AG08395 (cell line): ENCODE results near the gene C20orf204.
A peak's percentile ranks its signal among the peaks of the same experiment; 100 is the strongest.
"Not testable (repeated sequence)": the region's sequence is repeated elsewhere in the genome, so short reads cannot be mapped to it uniquely, and the experiment has no call there.

Experiments used
- DNase-seq: peaks from one replicate; pipeline ENCODE4 v3.0.0; 2012; ENCODE audit warnings: mixed read lengths, low spot score

The C20orf204 gene

GRCh38 chr20:64035933-64036345 is at the start of gene C20orf204:
TSS of gene C20orf204 (plus strand) at chr20:64036182. CDS start at chr20:64036324, 142 bp downstream.
- no peak for DNase-seq

GRCh38 chr20:64000906-64001305 is 35.1 kb upstream of the C20orf204 start:
- no peak for DNase-seq

GRCh38 chr20:64001607-64002011 is 34.4 kb upstream of the C20orf204 start:
- DNase-seq = no peak

GRCh38 chr20:64003960-64004725 is 31.8 kb upstream of the C20orf204 start:
- DNase-seq = no peak

GRCh38 chr20:64005394-64005793 is 30.6 kb upstream of the C20orf204 start:
- no peak for DNase-seq

- DNase-seq = no peak
Observed at GRCh38 chr20:64006490-64006889, 29.5 kb upstream of the C20orf204 start.

- no peak for DNase-seq
Observed at GRCh38 chr20:64006902-64007301, 29.1 kb upstream of the C20orf204 start.

GRCh38 chr20:64009811-64010387 is 26.1 kb upstream of the C20orf204 start:
- no peak for DNase-seq

GRCh38 chr20:64010711-64011237 is 25.2 kb upstream of the C20orf204 start:
- DNase-seq = peak; percentile 58

GRCh38 chr20:64011366-64011779 is 24.6 kb upstream of the C20orf204 start:
- no peak for DNase-seq

- DNase-seq = not testable (repeated sequence)
Observed at GRCh38 chr20:64012385-64013154, 23.4 kb upstream of the C20orf204 start.

GRCh38 chr20:64015635-64016034 is 20.3 kb upstream of the C20orf204 start:
- DNase-seq = no peak

GRCh38 chr20:64021124-64021975 is 14.6 kb upstream of the C20orf204 start:
- no peak for DNase-seq

- DNase-seq = no peak
Observed at GRCh38 chr20:64022671-64023360, 13.2 kb upstream of the C20orf204 start.

- DNase-seq = no peak
Observed at GRCh38 chr20:64023361-64024140, 12.4 kb upstream of the C20orf204 start.

- no peak for DNase-seq
Observed at GRCh38 chr20:64024141-64024990, 11.6 kb upstream of the C20orf204 start.

- no peak for DNase-seq
Observed at GRCh38 chr20:64025101-64025825, 10.7 kb upstream of the C20orf204 start.

- DNase-seq = no peak
Observed at GRCh38 chr20:64025826-64026412, 10.1 kb upstream of the C20orf204 start.
